IMR-90 (cell line): ENCODE results near the gene ZBTB8A. TPM values are rescaled to one million over a fixed set of nuclear protein-coding genes. Genes with fewer than 3 reads are reported as not detected.

ENCODE experiments used
- ATAC-seq: fragments of 200-7000 bp; cut with Tn5 transposase; 2 replicates; pipeline ENCODE4 v1.9.1; 2020; ENCODE audit warnings: low read depth, mild to moderate bottlenecking, moderate library complexity
- BruUV-seq: library from RNA; stranded (reverse); fragments of 400-500 nt; replicated peaks from 2 replicates; lab custom pipeline; 2021; lab: Mats Ljungman, UMichigan
- CTCF ChIA-PET: fragments of 300-600 bp; formaldehyde crosslinking; extraction: SDS; loops from one replicate; lab custom pipeline; 2021; ENCODE audit warnings: antibody characterized with exemption; lab: Yijun Ruan, JAX
- POLR2A ChIA-PET: fragments of 300-600 bp; sonication (Branson Sonifier 250); formaldehyde crosslinking; loops from one replicate; lab custom pipeline; 2022; ENCODE audit warnings: antibody characterized with exemption; ENCODE audit not compliant: unreplicated experiment; lab: Charles Lee
- DNase-seq: peaks from one replicate; pipeline ENCODE4 v3.0.0; 2013
- H2AFZ ChIP-seq: replicated peaks from 2 replicates; pipeline ENCODE3; 2013; ENCODE audit warnings: low read length, mild to moderate bottlenecking; ENCODE audit not compliant: poor library complexity
- H2AK5ac ChIP-seq: 2 replicates; pipeline ENCODE4 v1.6.1; 2013; ENCODE audit warnings: low read depth, low read length, inconsistent platforms
- H2AK9ac ChIP-seq: replicated peaks from 2 replicates; pipeline ENCODE3; 2013; ENCODE audit warnings: mild to moderate bottlenecking, low read depth, low read length, moderate library complexity; ENCODE audit not compliant: poor library complexity
- H2BK120ac ChIP-seq: 2 replicates; pipeline ENCODE4 v1.6.1; 2013; ENCODE audit warnings: low read depth, low read length, inconsistent platforms
- H2BK15ac ChIP-seq: 3 replicates; pipeline ENCODE4 v1.6.1; 2013; ENCODE audit warnings: low read depth, low read length, inconsistent platforms
- H2BK20ac ChIP-seq: 2 replicates; pipeline ENCODE4 v1.6.1; 2013; ENCODE audit warnings: low read depth, mild to moderate bottlenecking, inconsistent platforms, low read length, moderate library complexity
- H2BK5ac ChIP-seq: 2 replicates; pipeline ENCODE4 v1.6.1; 2013; ENCODE audit warnings: mild to moderate bottlenecking, low read depth, low read length, inconsistent platforms; ENCODE audit not compliant: poor library complexity, severe bottlenecking
- H3K14ac ChIP-seq: replicated peaks from 2 replicates; pipeline ENCODE4 v1.6.1; 2013; ENCODE audit warnings: low read depth, low read length, inconsistent platforms
- H3K18ac ChIP-seq: 2 replicates; pipeline ENCODE4 v1.6.1; 2013; ENCODE audit warnings: low read depth, low read length, control low read depth
- H3K23ac ChIP-seq: 2 replicates; pipeline ENCODE4 v1.6.1; 2013; ENCODE audit warnings: low read depth, low read length, inconsistent platforms
- H3K27ac ChIP-seq: 2 replicates; pipeline ENCODE4 v1.5.1; 2013; ENCODE audit warnings: mild to moderate bottlenecking, control low read depth, low read length; ENCODE audit not compliant: insufficient read depth
- H3K27me3 ChIP-seq: 2 replicates; pipeline ENCODE4 v1.6.1; 2013; ENCODE audit warnings: low read length; ENCODE audit not compliant: control insufficient read depth, insufficient read depth
- H3K36me3 ChIP-seq: 2 replicates; pipeline ENCODE4 v1.6.1; 2013; ENCODE audit warnings: low read length, mixed read lengths; ENCODE audit not compliant: control insufficient read depth, insufficient read depth
- H3K4ac ChIP-seq: 2 replicates; pipeline ENCODE4 v1.6.1; 2013; ENCODE audit warnings: low read depth, low read length, inconsistent platforms
- H3K4me1 ChIP-seq: 2 replicates; pipeline ENCODE4 v1.6.1; 2013; ENCODE audit warnings: low read length, mixed read lengths; ENCODE audit not compliant: control insufficient read depth, insufficient read depth
- H3K4me2 ChIP-seq: 2 replicates; pipeline ENCODE4 v1.6.1; 2013; ENCODE audit warnings: low read depth, mild to moderate bottlenecking, control low read depth, low read length, moderate library complexity
- H3K4me3 ChIP-seq: 2 replicates; pipeline ENCODE4 v1.5.1; 2013; ENCODE audit warnings: low read depth, mild to moderate bottlenecking, control low read depth, low read length, moderate library complexity; ENCODE audit not compliant: insufficient read depth
- H3K56ac ChIP-seq: 2 replicates; pipeline ENCODE4 v1.6.1; 2013; ENCODE audit warnings: low read length, inconsistent platforms; ENCODE audit not compliant: insufficient read depth; ENCODE audit errors: extremely low read depth
- H3K79me1 ChIP-seq, 2 experiments: 2 replicates each; pipeline ENCODE4 v1.6.1; 2013; ENCODE audit warnings: low read length in 2 of 2, inconsistent platforms in 1 of 2, low read depth in 1 of 2
- H3K9ac ChIP-seq: 2 replicates; pipeline ENCODE4 v1.6.1; 2013; ENCODE audit warnings: low read depth, low read length, control low read depth
- H3K9me1 ChIP-seq: 2 replicates; pipeline ENCODE4 v1.6.1; 2013; ENCODE audit warnings: low read length, inconsistent platforms; ENCODE audit not compliant: insufficient read depth
- H3K9me3 ChIP-seq: 2 replicates; pipeline ENCODE4 v1.6.1; 2013; ENCODE audit warnings: low read length; ENCODE audit not compliant: control insufficient read depth, insufficient read depth
- H4K20me1 ChIP-seq: 2 replicates; pipeline ENCODE4 v1.6.1; 2013; ENCODE audit warnings: low read length, inconsistent platforms; ENCODE audit not compliant: insufficient read depth
- H4K5ac ChIP-seq: 2 replicates; pipeline ENCODE4 v1.6.1; 2013; ENCODE audit warnings: mild to moderate bottlenecking, low read depth, low read length, control low read depth
- H4K8ac ChIP-seq, 2 experiments: 2 replicates each; pipeline ENCODE4 v1.6.1; 2013; ENCODE audit warnings: low read depth in 2 of 2, low read length in 2 of 2, control low read depth in 1 of 2, inconsistent platforms in 1 of 2
- H4K91ac ChIP-seq: 2 replicates; pipeline ENCODE4 v1.6.1; 2013; ENCODE audit warnings: low read depth, low read length, inconsistent platforms; ENCODE audit not compliant: insufficient read depth
- BHLHE40 ChIP-seq: fragments of 150-350 bp; IDR thresholded peaks from 2 replicates; pipeline ENCODE4 v1.6.1; 2016; ENCODE audit warnings: mild to moderate bottlenecking, low read depth, low read length
- CEBPB ChIP-seq: IDR thresholded peaks from 2 replicates; pipeline ENCODE4 v1.6.1; 2012; ENCODE audit warnings: low read depth, low read length, improper control_type of control experiment
- CHD1 ChIP-seq: IDR thresholded peaks from 2 replicates; pipeline ENCODE4 v1.6.1; 2012; ENCODE audit warnings: low read depth, low read length, improper control_type of control experiment
- CTCF ChIP-seq: conservative IDR thresholded peaks from 2 replicates; pipeline ENCODE4 v1.5.1; 2012; ENCODE audit warnings: mild to moderate bottlenecking, low read depth, low read length, improper control_type of control experiment
- ELK1 ChIP-seq: fragments of 150-350 bp; IDR thresholded peaks from 2 replicates; pipeline ENCODE4 v1.6.1; 2016; ENCODE audit warnings: low read depth, mild to moderate bottlenecking, low read length, moderate library complexity, borderline replicate concordance
- FOS ChIP-seq: fragments of 150-350 bp; IDR thresholded peaks from 2 replicates; pipeline ENCODE4 v1.6.1; 2016; ENCODE audit warnings: low read depth, low read length
- MAFK ChIP-seq: IDR thresholded peaks from 2 replicates; pipeline ENCODE4 v1.6.1; 2012; ENCODE audit warnings: low read depth, low read length, improper control_type of control experiment
- MAZ ChIP-seq: IDR thresholded peaks from 2 replicates; pipeline ENCODE4 v1.6.1; 2012; ENCODE audit warnings: low read depth, mild to moderate bottlenecking, low read length, improper control_type of control experiment, moderate library complexity, borderline replicate concordance
- MXI1 ChIP-seq: IDR thresholded peaks from 2 replicates; pipeline ENCODE4 v1.6.1; 2012; ENCODE audit warnings: low read depth, mild to moderate bottlenecking, low read length, moderate library complexity, borderline replicate concordance
- NFE2L2 ChIP-seq: fragments of 150-350 bp; IDR thresholded peaks from 2 replicates; pipeline ENCODE4 v1.6.1; 2016; ENCODE audit warnings: low read depth, mild to moderate bottlenecking, low read length
- POLR2A ChIP-seq: IDR thresholded peaks from 2 replicates; pipeline ENCODE4 v1.6.1; 2012; ENCODE audit warnings: mild to moderate bottlenecking, low read depth, low read length
- RAD21 ChIP-seq: IDR thresholded peaks from 2 replicates; pipeline ENCODE4 v1.6.1; 2012; ENCODE audit warnings: low read length, improper control_type of control experiment
- RCOR1 ChIP-seq: IDR thresholded peaks from 2 replicates; pipeline ENCODE4 v1.6.1; 2012; ENCODE audit warnings: mild to moderate bottlenecking, low read length, improper control_type of control experiment; ENCODE audit not compliant: insufficient replicate concordance
- RFX5 ChIP-seq: IDR thresholded peaks from 2 replicates; pipeline ENCODE4 v1.8.0; 2012; ENCODE audit warnings: low read depth, mild to moderate bottlenecking, low read length, moderate library complexity
- SMC3 ChIP-seq: fragments of 150-350 bp; IDR thresholded peaks from 2 replicates; pipeline ENCODE4 v1.6.1; 2016; ENCODE audit warnings: low read depth, mild to moderate bottlenecking, antibody characterized with exemption, low read length, moderate library complexity
- USF2 ChIP-seq: fragments of 150-350 bp; IDR thresholded peaks from 2 replicates; pipeline ENCODE4 v1.6.1; 2017; ENCODE audit warnings: mild to moderate bottlenecking, antibody characterized with exemption, low read length, low read depth
- WGBS, 2 experiments: methylation state at CpG; one replicate each; pipeline versions ENCODE4 v1.1.5 to v1.1.7; 2013; ENCODE audit warnings: missing lambda C conversion rate in 2 of 2; ENCODE audit not compliant: insufficient read length in 1 of 2; ENCODE audit errors: extremely low coverage in 2 of 2; 5-methylcytosine and 5-hydroxymethylcytosine counted together
- dilution Hi-C: fragments of 300-500 bp; cut with HindIII; formaldehyde crosslinking; loops from one replicate; pipeline ENCODE4 v1.14.3; 2018; ENCODE audit warnings: low sequenced_read_pairs; ENCODE audit not compliant: unreplicated experiment
- in situ Hi-C: fragments of 300-500 bp; cut with MboI; formaldehyde crosslinking; loops from 3 replicates; pipeline ENCODE4 v1.14.3; 2019; ENCODE audit warnings: low sequenced_read_pairs, inconsistent platforms, mixed read lengths
- intact Hi-C: fragments of 100-400 bp; cut with micrococcal nuclease; formaldehyde crosslinking; loops from 2 replicates; pipeline ENCODE4 v1.10.0; 2022
- polyA plus RNA-seq, 3 experiments: library from polyadenylated mRNA; depleted of rRNA; stranded (reverse); fragments of >200 nt; gene quantifications; 2 replicates each; pipeline ENCODE4 v1.2.3, GENCODE V29; 2012; ENCODE audit warnings: low replicate concordance in 1 of 3
- total RNA-seq: library from RNA; depleted of rRNA; stranded (reverse); fragments of >200 nt; gene quantifications from 2 replicates; pipeline ENCODE4 v1.2.3, GENCODE V29; 2012

The ZBTB8A gene
- total and polyA plus RNA-seq, 2 of the 4 experiments (the other 2 are of a cell fraction) = 2.1 to 6.1 TPM

GRCh38 chr1:32525053-32525452 lies 14.2 kb upstream of the ZBTB8A start:
- TF ChIP-seq USF2 (no peak), FOS (no peak), MAZ (no peak), MXI1 (no peak), ELK1 (no peak), RCOR1 (no peak), SMC3 (no peak), BHLHE40 (no peak), CHD1 (no peak), CEBPB (no peak), RAD21 (no peak), NFE2L2 (no peak), MAFK (no peak), POLR2A (no peak), CTCF (no peak), RFX5 (no peak)
- Histone ChIP-seq H3K4ac (no peak overlapping the region), H4K20me1 (no peaks in the 10 kb centered on the region), H3K27ac (no peak overlapping the region), H3K9me1 (no peaks in the 10 kb centered on the region), H3K4me2 (no peak overlapping the region), H2BK120ac (no peak overlapping the region), H3K4me3 (no peak overlapping the region), H2BK5ac (no peak overlapping the region), H3K23ac (no peak overlapping the region), H3K36me3 (no peaks in the 10 kb centered on the region), H2BK20ac (no peak overlapping the region), H3K9ac (no peak overlapping the region), H3K18ac (no peak overlapping the region), H3K9me3 (no peaks in the 10 kb centered on the region), H3K56ac (no peak overlapping the region), H2BK15ac (no peak overlapping the region), H4K8ac (no peak overlapping the region), H3K79me1 (no peaks in the 10 kb centered on the region), H3K4me1 (no peaks in the 10 kb centered on the region), H3K14ac (no peak overlapping the region), H4K5ac (no peak overlapping the region), H3K27me3 (no peaks in the 10 kb centered on the region), H4K91ac (no peak overlapping the region), H2AK5ac (no peak overlapping the region), H2AFZ (no peak overlapping the region), H2AK9ac (no peak overlapping the region)
- ATAC-seq = no peak
- dilution Hi-C loops = no loop called here
- CTCF ChIA-PET = interaction anchor here (0.7 to 1.3 kb wide), 2 partner anchors 96 to 425 kb away, joined by 3 to 4 read pairs; no protein-coding TSS in a partner anchor
- intact Hi-C loops = no loop called here
- WGBS, 2 experiments = no CpG with 5 or more reads among the region's 3 CpGs
- no TSS peak for BruUV-seq
- in situ Hi-C loops = no loop called here
- peak; percentile 5 for DNase-seq
- POLR2A ChIA-PET = no interaction called here
